ENCODE data around the gene LIPC. TPM values are rescaled to one million over a fixed set of nuclear protein-coding genes. Genes with fewer than 3 reads are reported as not detected.
"Not testable (repeated sequence)": the region's sequence is repeated elsewhere in the genome, so short reads cannot be mapped to it uniquely, and the experiment has no call there.

LIPC gene
- total and polyA plus RNA-seq, 8 donors: 0.69 to 5.5 (median 1.5) TPM

DNA sequence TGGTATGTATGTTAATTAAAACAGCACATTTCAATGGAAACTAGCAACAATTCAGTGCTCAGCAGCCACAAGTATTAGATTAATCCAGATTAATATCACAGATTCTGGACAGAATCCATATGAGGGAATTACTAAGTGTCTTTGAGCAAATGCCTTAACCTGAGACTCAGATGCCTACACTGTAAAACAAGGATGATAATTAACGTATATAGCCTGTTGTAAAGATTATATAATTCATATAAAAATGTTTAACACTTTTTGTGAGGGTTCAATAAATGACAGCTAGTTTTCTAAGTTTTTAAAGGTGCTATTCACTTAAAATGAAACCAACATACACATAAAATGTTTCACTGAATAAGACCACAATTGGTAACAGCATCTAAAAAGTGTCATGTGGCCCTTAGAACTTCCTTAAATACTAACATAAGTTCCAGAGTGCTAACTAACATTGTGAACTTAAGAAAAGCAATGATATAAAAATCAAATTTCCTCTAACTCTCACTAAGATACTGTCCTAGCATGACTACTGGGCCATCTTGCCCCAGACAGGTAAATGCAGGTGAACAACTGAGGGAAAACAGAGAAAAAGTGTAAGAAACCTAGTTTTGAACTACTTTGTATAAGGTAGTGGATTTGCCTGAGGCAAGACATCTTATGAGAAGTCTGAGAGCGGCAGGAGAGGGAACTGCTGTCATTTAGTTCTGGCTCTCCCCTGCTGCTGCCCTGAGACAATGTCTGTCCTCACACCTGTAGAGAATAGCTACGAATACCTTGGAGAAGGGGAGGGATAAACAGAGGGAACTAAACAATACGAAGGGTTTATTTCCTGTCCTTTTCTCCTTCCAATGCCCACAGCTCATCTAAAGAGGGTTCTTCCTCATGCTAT, 166.4 kb downstream of the LIPC start:
- H3K9me3 ChIP-seq: no peaks in the 10 kb centered on the region
- peak; percentile 49 for FAIRE-seq
- ATAC-seq: peak in 1 of 4 donors; percentile 35
- H3K36me3 ChIP-seq: peaks cover 0 to 8% (median 0%) of the 10 kb centered on the region in 3 donors
- H3K27me3 ChIP-seq: no peaks in the 10 kb centered on the region
- intact Hi-C loops (cut with DNase I): no loop called here
- 91 to 97% methylated on average over 4 of the region's 4 CpGs for WGBS, 2 donors
- DNase-seq: no peak
- TF ChIP-seq, protein P1, sequence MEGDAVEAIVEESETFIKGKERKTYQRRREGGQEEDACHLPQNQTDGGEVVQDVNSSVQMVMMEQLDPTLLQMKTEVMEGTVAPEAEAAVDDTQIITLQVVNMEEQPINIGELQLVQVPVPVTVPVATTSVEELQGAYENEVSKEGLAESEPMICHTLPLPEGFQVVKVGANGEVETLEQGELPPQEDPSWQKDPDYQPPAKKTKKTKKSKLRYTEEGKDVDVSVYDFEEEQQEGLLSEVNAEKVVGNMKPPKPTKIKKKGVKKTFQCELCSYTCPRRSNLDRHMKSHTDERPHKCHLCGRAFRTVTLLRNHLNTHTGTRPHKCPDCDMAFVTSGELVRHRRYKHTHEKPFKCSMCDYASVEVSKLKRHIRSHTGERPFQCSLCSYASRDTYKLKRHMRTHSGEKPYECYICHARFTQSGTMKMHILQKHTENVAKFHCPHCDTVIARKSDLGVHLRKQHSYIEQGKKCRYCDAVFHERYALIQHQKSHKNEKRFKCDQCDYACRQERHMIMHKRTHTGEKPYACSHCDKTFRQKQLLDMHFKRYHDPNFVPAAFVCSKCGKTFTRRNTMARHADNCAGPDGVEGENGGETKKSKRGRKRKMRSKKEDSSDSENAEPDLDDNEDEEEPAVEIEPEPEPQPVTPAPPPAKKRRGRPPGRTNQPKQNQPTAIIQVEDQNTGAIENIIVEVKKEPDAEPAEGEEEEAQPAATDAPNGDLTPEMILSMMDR (IDR thresholded peaks at IDR 0.05): no peak
- no peak overlapping the region for H3K27ac ChIP-seq
- peaks cover 0 to 10% (median 0%) of the 10 kb centered on the region in 3 donors for H3K4me1 ChIP-seq
- no peak overlapping the region for H3K4me3 ChIP-seq

DNA sequence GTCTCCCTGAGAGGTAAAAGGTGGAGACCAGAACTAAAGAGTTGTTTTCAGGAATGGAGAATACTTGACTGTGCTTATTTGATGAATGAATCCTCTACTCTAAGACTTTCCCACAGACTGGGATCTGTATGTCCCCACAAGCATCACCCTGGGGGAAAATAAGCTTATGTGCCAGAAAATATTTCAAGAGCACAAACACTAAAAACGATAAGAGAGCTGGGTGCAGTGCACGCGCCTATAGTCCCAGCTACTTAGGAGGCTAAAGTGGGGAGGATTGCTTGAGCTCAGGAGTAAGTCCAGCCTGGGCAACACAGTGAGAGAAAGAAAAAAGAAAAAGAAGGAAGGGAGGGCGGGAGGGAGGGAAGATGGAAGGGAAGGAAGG, 167.0 kb downstream of the LIPC start:
- Histone ChIP-seq H3K27ac (no peak overlapping the region), H3K36me3 (peaks cover 0 to 8% (median 0%) of the 10 kb centered on the region in 3 donors), H3K27me3 (no peaks in the 10 kb centered on the region), H3K9me3 (no peaks in the 10 kb centered on the region), H3K4me1 (peaks cover 0 to 10% (median 0%) of the 10 kb centered on the region in 3 donors), H3K4me3 (no peak overlapping the region)
- WGBS, 2 donors: 88 to 90% methylated on average over 4 of the region's 4 CpGs
- FAIRE-seq: no peak
- TF ChIP-seq, protein P1 (IDR thresholded peaks at IDR 0.05): no peak
- intact Hi-C loops (cut with DNase I): no loop called here
- ATAC-seq: no peak
- no peak for DNase-seq

DNA sequence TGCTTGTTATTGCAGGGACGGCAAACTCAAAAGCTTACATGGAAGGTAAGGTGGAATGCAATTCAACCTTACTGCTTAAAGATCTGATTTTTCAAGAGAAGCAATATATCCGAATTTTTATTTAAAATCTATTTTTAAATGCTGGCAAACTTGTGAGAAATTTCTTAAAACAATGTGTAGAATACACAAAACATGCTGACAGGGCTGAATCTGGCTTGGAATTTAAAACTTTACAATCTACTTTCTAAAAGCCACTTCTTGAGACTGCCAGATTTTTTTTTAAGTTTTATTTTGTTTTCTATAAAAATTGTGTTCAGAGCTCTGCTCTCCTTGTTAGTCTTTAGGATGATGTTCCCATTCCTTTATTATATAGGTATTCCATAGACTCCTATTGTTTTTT, 171.0 kb downstream of the LIPC start:
- no peak for DNase-seq
- 63 to 65% methylated on average over 2 of the region's 2 CpGs for WGBS, 2 donors
- no peaks in the 10 kb centered on the region for H3K36me3 ChIP-seq
- ATAC-seq: no peak
- H3K27me3 ChIP-seq: no peaks in the 10 kb centered on the region
- peaks cover 0 to 9% (median 4%) of the 10 kb centered on the region in 3 donors for H3K4me1 ChIP-seq
- H3K9me3 ChIP-seq: no peaks in the 10 kb centered on the region
- TF ChIP-seq, protein P1 (IDR thresholded peaks at IDR 0.05): no peak
- H3K27ac ChIP-seq: no peak overlapping the region
- no peak for FAIRE-seq
- intact Hi-C loops (cut with DNase I): no loop called here
- no peak overlapping the region for H3K4me3 ChIP-seq

DNA sequence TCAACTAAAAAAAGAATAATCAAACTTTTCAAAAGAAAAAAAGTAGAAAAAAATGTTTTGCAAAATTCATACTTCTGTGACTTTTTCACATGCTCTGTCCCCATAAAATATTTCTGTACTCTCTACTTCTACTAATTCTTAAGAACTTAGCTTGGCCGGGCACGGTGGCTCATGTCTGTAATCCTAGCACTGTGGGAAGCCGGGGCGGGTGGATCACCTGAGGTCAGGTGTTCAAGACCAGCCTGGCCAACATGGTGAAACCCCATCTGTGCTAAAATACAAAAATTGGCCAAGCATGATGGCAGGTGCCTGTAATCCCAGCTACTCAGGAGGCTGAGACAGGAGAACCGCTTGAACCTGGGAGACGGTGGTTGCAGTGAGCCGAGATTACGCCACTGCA, 172.1 kb downstream of the LIPC start:
- peak overlapping the region; percentile 35 to 67 (median 54) for H3K27ac ChIP-seq
- H3K4me1 ChIP-seq; DNase-seq; H3K9me3 ChIP-seq; H3K4me3 ChIP-seq; intact Hi-C loops (cut with DNase I); H3K36me3 ChIP-seq; H3K27me3 ChIP-seq; FAIRE-seq: not testable (repeated sequence)
- 67 to 79% methylated on average over 8 of the region's 8 CpGs for WGBS, 2 donors
- peak in 2 of 4 donors; percentile 19 to 23 for ATAC-seq

DNA sequence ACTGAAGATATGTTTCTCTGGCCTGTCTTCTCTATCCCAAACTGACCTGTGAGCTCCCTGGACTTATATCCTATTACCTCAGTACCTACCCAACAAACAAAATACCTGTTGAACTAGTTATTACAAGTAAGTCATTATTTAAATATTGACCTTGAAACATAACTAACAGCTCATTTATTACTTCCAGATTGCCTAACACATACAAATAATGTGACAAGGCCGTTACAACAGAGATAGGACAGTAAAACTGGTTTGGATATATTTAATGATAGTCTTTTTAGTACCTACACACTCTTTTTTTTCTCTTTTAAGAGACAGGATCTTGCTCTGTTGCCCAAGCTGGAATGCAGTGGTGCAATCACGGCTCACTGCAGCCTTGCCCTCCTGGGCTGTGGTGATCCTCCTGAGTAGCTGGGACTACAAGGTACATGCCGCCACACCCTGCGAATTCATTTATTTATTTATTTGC, 172.7 kb downstream of the LIPC start:
- Histone ChIP-seq H3K27me3 (no peaks in the 10 kb centered on the region), H3K36me3 (no peaks in the 10 kb centered on the region), H3K9me3 (no peaks in the 10 kb centered on the region), H3K4me3 (no peak overlapping the region), H3K4me1 (peaks cover 0 to 9% (median 4%) of the 10 kb centered on the region in 3 donors), H3K27ac (peak overlapping the region; percentile 36 to 67 (median 54))
- no peak for FAIRE-seq
- TF ChIP-seq, protein P1 (IDR thresholded peaks at IDR 0.05): no peak
- peak; percentile 88 to 93 (median 90) for ATAC-seq
- DNase-seq: peak in 1 of 6 donors; percentile 29
- intact Hi-C loops (cut with DNase I): no loop called here
- 39 to 46% methylated on average over 4 of the region's 4 CpGs for WGBS, 2 donors

Data from pancreas (tissue), 10 donors.